ENCODE measurements around the gene PPA2. TPM values are rescaled to one million over a fixed set of nuclear protein-coding genes. Genes with fewer than 3 reads are reported as not detected.
"Not testable (repeated sequence)": the region's sequence is repeated elsewhere in the genome, so short reads cannot be mapped to it uniquely, and the experiment has no call there.

The PPA2 gene
- total RNA-seq, 1 donor from 2014 or later = 27.0 TPM

- no peak overlapping the region for H3K4me3 Mint-ChIP-seq (ENCODE audit: unreplicated experiment)
- H3K27ac Mint-ChIP-seq (ENCODE audit: unreplicated experiment) = no peak overlapping the region
- no peak for DNase-seq
- TF ChIP-seq, protein P1, sequence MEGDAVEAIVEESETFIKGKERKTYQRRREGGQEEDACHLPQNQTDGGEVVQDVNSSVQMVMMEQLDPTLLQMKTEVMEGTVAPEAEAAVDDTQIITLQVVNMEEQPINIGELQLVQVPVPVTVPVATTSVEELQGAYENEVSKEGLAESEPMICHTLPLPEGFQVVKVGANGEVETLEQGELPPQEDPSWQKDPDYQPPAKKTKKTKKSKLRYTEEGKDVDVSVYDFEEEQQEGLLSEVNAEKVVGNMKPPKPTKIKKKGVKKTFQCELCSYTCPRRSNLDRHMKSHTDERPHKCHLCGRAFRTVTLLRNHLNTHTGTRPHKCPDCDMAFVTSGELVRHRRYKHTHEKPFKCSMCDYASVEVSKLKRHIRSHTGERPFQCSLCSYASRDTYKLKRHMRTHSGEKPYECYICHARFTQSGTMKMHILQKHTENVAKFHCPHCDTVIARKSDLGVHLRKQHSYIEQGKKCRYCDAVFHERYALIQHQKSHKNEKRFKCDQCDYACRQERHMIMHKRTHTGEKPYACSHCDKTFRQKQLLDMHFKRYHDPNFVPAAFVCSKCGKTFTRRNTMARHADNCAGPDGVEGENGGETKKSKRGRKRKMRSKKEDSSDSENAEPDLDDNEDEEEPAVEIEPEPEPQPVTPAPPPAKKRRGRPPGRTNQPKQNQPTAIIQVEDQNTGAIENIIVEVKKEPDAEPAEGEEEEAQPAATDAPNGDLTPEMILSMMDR (IDR thresholded peaks at IDR 0.05; ENCODE audit: partially characterized antibody, unreplicated experiment) = no peak
- H3K27me3 Mint-ChIP-seq (ENCODE audit: unreplicated experiment) = no peaks in the 10 kb centered on the region
- H3K4me1 Mint-ChIP-seq (ENCODE audit: low read depth, unreplicated experiment) = peaks cover 3% of the 10 kb centered on the region
- H3K36me3 Mint-ChIP-seq (ENCODE audit: unreplicated experiment) = no peaks in the 10 kb centered on the region
- peaks cover 3% of the 10 kb centered on the region for H3K9me3 Mint-ChIP-seq (ENCODE audit: unreplicated experiment)
Observed at GRCh38 chr4:105414316-105414715, 59.5 kb downstream of the PPA2 start.

DNA sequence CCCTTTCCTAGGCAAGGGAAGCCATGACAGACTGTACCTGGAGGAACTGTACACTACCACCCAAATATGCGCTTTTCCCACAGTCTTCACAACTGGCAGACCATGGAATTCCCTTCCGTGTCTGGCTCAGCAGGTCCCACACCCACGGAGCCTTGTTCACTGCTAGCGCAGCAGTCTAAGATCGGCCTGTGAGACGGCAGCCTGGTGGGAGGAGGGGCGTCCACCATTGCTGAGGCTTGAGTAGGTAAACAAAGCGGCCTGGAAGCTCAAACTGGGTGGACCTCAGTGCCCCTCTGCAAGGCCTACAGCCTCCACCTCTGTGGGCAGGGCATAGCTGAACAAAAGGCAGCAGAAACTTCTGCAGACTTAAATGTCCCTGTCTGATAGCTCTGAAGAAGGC lies 64.7 kb downstream of the PPA2 start:
- not testable (repeated sequence) for H3K27ac Mint-ChIP-seq (ENCODE audit: unreplicated experiment); DNase-seq; H3K27me3 Mint-ChIP-seq (ENCODE audit: unreplicated experiment); H3K4me1 Mint-ChIP-seq (ENCODE audit: low read depth, unreplicated experiment); H3K4me3 Mint-ChIP-seq (ENCODE audit: unreplicated experiment); H3K36me3 Mint-ChIP-seq (ENCODE audit: unreplicated experiment); H3K9me3 Mint-ChIP-seq (ENCODE audit: unreplicated experiment)

DNA sequence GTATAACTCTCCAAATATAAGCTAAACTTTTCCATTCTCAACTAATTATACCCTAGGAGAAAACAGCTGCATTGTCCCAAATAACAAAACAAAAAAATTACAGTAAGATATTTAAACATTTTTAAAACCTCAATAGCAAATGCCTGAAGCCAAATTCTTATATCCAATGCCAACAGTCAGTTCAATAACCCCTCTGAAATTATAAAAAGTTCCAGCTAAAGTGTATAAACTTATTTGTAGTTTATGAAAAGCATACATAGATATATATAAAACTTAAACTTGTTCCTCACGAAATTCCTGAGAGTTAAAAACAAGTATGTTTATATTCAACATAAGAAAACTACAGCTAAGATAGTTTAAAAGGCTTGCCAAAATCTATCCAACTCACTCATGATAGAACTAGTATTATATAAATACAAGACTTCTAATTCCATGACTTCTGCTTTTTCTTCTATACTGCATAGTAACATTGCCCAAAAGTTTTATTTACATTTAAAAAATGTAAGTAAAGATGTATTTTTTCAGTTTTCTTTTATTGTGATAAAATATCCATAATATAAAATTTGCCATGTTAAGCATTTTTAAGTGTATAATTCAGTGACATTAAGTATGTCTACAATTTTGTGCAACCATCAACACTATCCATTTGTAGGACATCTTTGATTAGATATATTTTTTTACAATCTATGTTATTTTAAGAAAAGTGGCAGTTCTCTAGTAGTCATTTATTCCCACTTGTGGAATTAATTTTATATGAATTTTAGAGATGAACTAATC lies 72.8 kb downstream of the PPA2 start:
- no peak overlapping the region for H3K27ac Mint-ChIP-seq (ENCODE audit: unreplicated experiment)
- H3K4me1 Mint-ChIP-seq (ENCODE audit: low read depth, unreplicated experiment) = no peaks in the 10 kb centered on the region
- no peaks in the 10 kb centered on the region for H3K27me3 Mint-ChIP-seq (ENCODE audit: unreplicated experiment)
- DNase-seq = no peak
- TF ChIP-seq, protein P1 (IDR thresholded peaks at IDR 0.05; ENCODE audit: partially characterized antibody, unreplicated experiment) = no peak
- H3K4me3 Mint-ChIP-seq (ENCODE audit: unreplicated experiment) = no peak overlapping the region
- no peaks in the 10 kb centered on the region for H3K9me3 Mint-ChIP-seq (ENCODE audit: unreplicated experiment)
- H3K36me3 Mint-ChIP-seq (ENCODE audit: unreplicated experiment) = no peaks in the 10 kb centered on the region

- H3K27me3 Mint-ChIP-seq (ENCODE audit: unreplicated experiment) = no peaks in the 10 kb centered on the region
- no peak overlapping the region for H3K4me3 Mint-ChIP-seq (ENCODE audit: unreplicated experiment)
- H3K9me3 Mint-ChIP-seq (ENCODE audit: unreplicated experiment) = no peaks in the 10 kb centered on the region
- no peak for DNase-seq
- TF ChIP-seq, protein P1 (IDR thresholded peaks at IDR 0.05; ENCODE audit: partially characterized antibody, unreplicated experiment) = no peak
- no peaks in the 10 kb centered on the region for H3K4me1 Mint-ChIP-seq (ENCODE audit: low read depth, unreplicated experiment)
- no peaks in the 10 kb centered on the region for H3K36me3 Mint-ChIP-seq (ENCODE audit: unreplicated experiment)
- H3K27ac Mint-ChIP-seq (ENCODE audit: unreplicated experiment) = no peak overlapping the region
Observed at GRCh38 chr4:105399532-105400161, 74.2 kb downstream of the PPA2 start.

DNA sequence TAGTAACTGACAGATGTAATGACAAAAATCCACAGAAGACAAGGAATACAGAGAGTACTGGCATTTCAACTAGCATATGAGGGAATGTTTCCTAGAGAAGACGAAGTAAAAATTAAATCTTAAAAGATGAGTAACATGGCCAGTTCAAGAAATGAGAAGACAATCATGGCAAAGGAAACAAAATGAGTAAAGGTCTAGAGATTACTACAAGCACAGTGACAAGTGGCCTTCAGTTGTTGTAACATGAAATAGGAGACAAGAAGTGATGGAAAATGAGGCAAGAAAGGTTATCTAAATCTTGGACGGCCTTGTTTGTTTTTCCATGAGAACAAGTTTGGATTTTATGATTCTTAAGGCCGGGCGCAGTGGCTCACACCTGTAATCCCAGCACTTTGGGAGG lies 81.0 kb downstream of the PPA2 start:
- TF ChIP-seq, protein P1 (IDR thresholded peaks at IDR 0.05; ENCODE audit: partially characterized antibody, unreplicated experiment) = no peak
- Mint-ChIP-seq H3K4me1 (ENCODE audit: low read depth, unreplicated experiment) (no peaks in the 10 kb centered on the region), H3K36me3 (ENCODE audit: unreplicated experiment) (no peaks in the 10 kb centered on the region), H3K27me3 (ENCODE audit: unreplicated experiment) (no peaks in the 10 kb centered on the region), H3K9me3 (ENCODE audit: unreplicated experiment) (no peaks in the 10 kb centered on the region), H3K27ac (ENCODE audit: unreplicated experiment) (no peak overlapping the region), H3K4me3 (ENCODE audit: unreplicated experiment) (no peak overlapping the region)
- DNase-seq = no peak
